GM18861 (cell line): ENCODE measurements around the gene AMIGO1.

ENCODE experiments used
- ATAC-seq: cut with Tn5 transposase; IDR thresholded peaks from one replicate; pipeline ENCODE4 v1.9.1; 2021; ENCODE audit not compliant: unreplicated experiment

AMIGO1 gene

GRCh38 chr1:109532365-109533136, 23.0 kb upstream of the AMIGO1 start:
- peak; percentile 63 for ATAC-seq

- ATAC-seq, result no peak
Measured at GRCh38 chr1:109531826-109532364, 22.4 kb upstream of the AMIGO1 start.

GRCh38 chr1:109531380-109531779, 21.9 kb upstream of the AMIGO1 start:
- ATAC-seq, result no peak

GRCh38 chr1:109530457-109531087, 21.0 kb upstream of the AMIGO1 start:
- no peak for ATAC-seq

- no peak for ATAC-seq
Measured at GRCh38 chr1:109529881-109530456, 20.4 kb upstream of the AMIGO1 start.

GRCh38 chr1:109528712-109529111, 19.2 kb upstream of the AMIGO1 start:
- no peak for ATAC-seq

- ATAC-seq, result no peak
Measured at GRCh38 chr1:109527846-109528695, 18.5 kb upstream of the AMIGO1 start.

GRCh38 chr1:109527098-109527811, 17.7 kb upstream of the AMIGO1 start:
- ATAC-seq, result no peak

- no peak for ATAC-seq
Measured at GRCh38 chr1:109523706-109524105, 14.2 kb upstream of the AMIGO1 start.

- no peak for ATAC-seq
Measured at GRCh38 chr1:109522026-109522425, 12.5 kb upstream of the AMIGO1 start.

- no peak for ATAC-seq
Measured at GRCh38 chr1:109521002-109521951, 11.8 kb upstream of the AMIGO1 start.

- no peak for ATAC-seq
Measured at GRCh38 chr1:109517337-109517736, 7.8 kb upstream of the AMIGO1 start.

- ATAC-seq, result no peak
Measured at GRCh38 chr1:109516872-109517271, 7.3 kb upstream of the AMIGO1 start.

GRCh38 chr1:109514846-109515245, 5.3 kb upstream of the AMIGO1 start:
- ATAC-seq, result no peak

GRCh38 chr1:109513110-109513710, 3.7 kb upstream of the AMIGO1 start:
- ATAC-seq, result no peak

GRCh38 chr1:109508873-109509175, 703 bp downstream of the AMIGO1 start:
- no peak for ATAC-seq

GRCh38 chr1:109508001-109508872, 1.3 kb downstream of the AMIGO1 start:
- ATAC-seq, result no peak

- ATAC-seq, result no peak
Measured at GRCh38 chr1:109504974-109505373, 4.6 kb downstream of the AMIGO1 start.
